ENCODE results near the gene JMJD4. TPM values are rescaled to one million over a fixed set of nuclear protein-coding genes. Genes with fewer than 3 reads are reported as not detected.

Gene JMJD4
- total RNA-seq, 1 experiment from 2014 or later, result 14.3 TPM

- BruUV-seq (replicated peaks), result no TSS peak
- peaks cover 10 to 16% of the 10 kb centered on the region in 2 experiments; a peak in 3 of 4 replicates for H3K36me3 ChIP-seq (ENCODE audit: control insufficient read depth in 1 of 2, insufficient read depth in 2 of 2, low read length in 2 of 2)
- no peak overlapping the region for H3K9ac ChIP-seq (ENCODE audit: low read length)
These were observed 36.7 kb upstream of the JMJD4 start for GRCh38 chr1:227771771-227772170.

More at GRCh38 chr1:227771771-227772170, 36.7 kb upstream of the JMJD4 start:
- CTCF ChIA-PET, result no interaction called here
- no peak for TF ChIP-seq FOSL1 (IDR thresholded peaks at IDR 0.05; ENCODE audit: low read depth)
- TF ChIP-seq ZBTB33 (IDR thresholded peaks at IDR 0.05; ENCODE audit: extremely low read depth, insufficient replicate concordance, low read length), result no peak
- no peak for TF ChIP-seq CBX3 (IDR thresholded peaks at IDR 0.05; ENCODE audit: low read depth)
- no peak for TF ChIP-seq CEBPB (IDR thresholded peaks at IDR 0.05; ENCODE audit: low read depth)
- no peak for TF ChIP-seq ZNF274 (IDR thresholded peaks at IDR 0.05; ENCODE audit: low read depth, low read length)
- TF ChIP-seq EZH2phosphoT487 (IDR thresholded peaks at IDR 0.05; ENCODE audit: borderline replicate concordance), result no peak
- no peak for TF ChIP-seq TCF7L2 (IDR thresholded peaks at IDR 0.05; ENCODE audit: borderline replicate concordance, extremely low read depth, insufficient read depth, insufficient read length)
- TF ChIP-seq SIN3A (IDR thresholded peaks at IDR 0.05; ENCODE audit: low read depth), result no peak
- TF ChIP-seq POLR2A (IDR thresholded peaks at IDR 0.05; ENCODE audit: borderline replicate concordance, extremely low read depth, insufficient read depth, insufficient read length), result no peak
- TF ChIP-seq CTCF (IDR thresholded peaks at IDR 0.05 in 2 of 3, conservative IDR thresholded peaks at IDR 0.05 in 1 of 3; ENCODE audit: borderline replicate concordance in 1 of 3, insufficient read depth in 1 of 3, low read depth in 2 of 3, low read length in 2 of 3), result no peak
- TF ChIP-seq POLR2AphosphoS5 (IDR thresholded peaks at IDR 0.05; ENCODE audit: low read depth, low read length), result no peak
- TF ChIP-seq REST (IDR thresholded peaks at IDR 0.05; ENCODE audit: low read depth), result no peak
- TF ChIP-seq MAX (IDR thresholded peaks at IDR 0.05), result no peak
- no peak for TF ChIP-seq ELF1 (IDR thresholded peaks at IDR 0.05; ENCODE audit: borderline replicate concordance, low read depth)
- no peak overlapping the region for H3K27ac ChIP-seq (ENCODE audit: low read depth, low read length)
- no peak overlapping the region for H3K4me3 ChIP-seq (replicated peaks in 1 of 2; ENCODE audit: low read depth in 1 of 2, low read length in 2 of 2)
- no peak overlapping the region for H2AFZ ChIP-seq (ENCODE audit: low read depth, low read length, poor library complexity, severe bottlenecking)
- no peaks in the 10 kb centered on the region for H4K20me1 ChIP-seq (ENCODE audit: insufficient read depth)
- no peaks in the 10 kb centered on the region for H3K4me1 ChIP-seq (ENCODE audit: control insufficient read depth in 1 of 2, insufficient read depth in 2 of 2, low read length in 2 of 2)
- intact Hi-C loops (cut with micrococcal nuclease), result no loop called here
- H3K4me2 ChIP-seq (ENCODE audit: low read length), result no peak overlapping the region
- H3K79me2 ChIP-seq (ENCODE audit: insufficient read depth, low read length), result no peaks in the 10 kb centered on the region
- no peaks in the 10 kb centered on the region for H3K27me3 ChIP-seq (ENCODE audit: insufficient read depth, low read length)
- no peaks in the 10 kb centered on the region for H3K9me2 ChIP-seq (ENCODE audit: insufficient read depth)
- no peak for ATAC-seq
- no peak for DNase-seq (ENCODE audit: low read depth, low spot score)
- POLR2A ChIA-PET, result no interaction called here
- RAD21 ChIA-PET (ENCODE audit: low non-redundant PET in 1 of 2, low total read pairs in 2 of 2, uncharacterized antibody in 2 of 2, unreplicated experiment in 2 of 2), result no interaction called here
- H3K9me3 ChIP-seq (ENCODE audit: control insufficient read depth in 1 of 2, insufficient read depth in 1 of 2, low read depth in 1 of 2, low read length in 2 of 2), result no peaks in the 10 kb centered on the region
